Fibroblast of lung (primary cell): ENCODE data around the gene LPGAT1.
"Not testable (repeated sequence)": the region's sequence is repeated elsewhere in the genome, so short reads cannot be mapped to it uniquely, and the experiment has no call there.

ENCODE experiments used
- EZH2 ChIP-seq: IDR thresholded peaks from 2 replicates; pipeline ENCODE4 v1.5.1; 2012; ENCODE audit warnings: low read length, control low read depth, mild to moderate bottlenecking; ENCODE audit errors: missing control alignments
- TF ChIP-seq, protein P1 (sequence below), 2 donors: IDR thresholded peaks in 1 of 2; conservative IDR thresholded peaks in 1 of 2; 1 replicate in 1 of 2; 2 replicates in 1 of 2; pipeline ENCODE4 v1.5.1; 2011 to 2012; ENCODE audit warnings: low read length in 2 of 2, control low read depth in 1 of 2, inconsistent platforms in 1 of 2, low read depth in 1 of 2, mild to moderate bottlenecking in 1 of 2

DNA sequence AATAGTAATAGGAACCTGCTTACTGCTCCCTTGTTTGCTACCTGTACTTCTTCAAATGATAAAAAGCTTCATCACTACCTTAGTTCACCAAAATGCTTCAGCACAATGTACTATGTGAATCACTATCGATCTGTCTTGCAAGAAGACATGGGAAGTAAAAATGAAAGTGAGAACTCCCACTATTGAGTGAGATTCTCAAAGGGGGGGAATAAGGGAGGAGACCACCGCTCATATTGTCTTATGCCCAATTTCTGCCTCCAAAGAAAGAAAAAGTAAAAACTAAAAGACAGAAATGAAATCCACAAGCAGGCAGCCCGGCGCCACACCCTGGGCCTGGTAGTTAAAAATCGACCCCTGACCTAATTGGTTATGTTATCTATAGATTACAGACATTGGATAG, 136.7 kb downstream of the LPGAT1 start:
- TF ChIP-seq, protein P1, sequence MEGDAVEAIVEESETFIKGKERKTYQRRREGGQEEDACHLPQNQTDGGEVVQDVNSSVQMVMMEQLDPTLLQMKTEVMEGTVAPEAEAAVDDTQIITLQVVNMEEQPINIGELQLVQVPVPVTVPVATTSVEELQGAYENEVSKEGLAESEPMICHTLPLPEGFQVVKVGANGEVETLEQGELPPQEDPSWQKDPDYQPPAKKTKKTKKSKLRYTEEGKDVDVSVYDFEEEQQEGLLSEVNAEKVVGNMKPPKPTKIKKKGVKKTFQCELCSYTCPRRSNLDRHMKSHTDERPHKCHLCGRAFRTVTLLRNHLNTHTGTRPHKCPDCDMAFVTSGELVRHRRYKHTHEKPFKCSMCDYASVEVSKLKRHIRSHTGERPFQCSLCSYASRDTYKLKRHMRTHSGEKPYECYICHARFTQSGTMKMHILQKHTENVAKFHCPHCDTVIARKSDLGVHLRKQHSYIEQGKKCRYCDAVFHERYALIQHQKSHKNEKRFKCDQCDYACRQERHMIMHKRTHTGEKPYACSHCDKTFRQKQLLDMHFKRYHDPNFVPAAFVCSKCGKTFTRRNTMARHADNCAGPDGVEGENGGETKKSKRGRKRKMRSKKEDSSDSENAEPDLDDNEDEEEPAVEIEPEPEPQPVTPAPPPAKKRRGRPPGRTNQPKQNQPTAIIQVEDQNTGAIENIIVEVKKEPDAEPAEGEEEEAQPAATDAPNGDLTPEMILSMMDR (conservative IDR thresholded peaks at IDR 0.05 in 1 of 2, IDR thresholded peaks at IDR 0.05 in 1 of 2; ENCODE audit: low read depth in 1 of 2, low read length in 2 of 2) = not testable (repeated sequence)
- not testable (repeated sequence) for TF ChIP-seq EZH2
